DOHH2 (cell line): Measurements from ENCODE around the gene SLC39A11.

Experiments
- CTCF ChIP-seq: fragments of 200-600 bp; sonication (generic); IDR thresholded peaks from one replicate; pipeline ENCODE4 v1.5.1; 2014; ENCODE audit warnings: antibody characterized with exemption, mild to moderate bottlenecking, low read depth, low read length; ENCODE audit not compliant: poor library complexity, severe bottlenecking
- EZH2phosphoT487 ChIP-seq: fragments of 200-600 bp; sonication (generic); IDR thresholded peaks from 2 replicates; pipeline ENCODE4 v1.6.1; 2017; ENCODE audit warnings: borderline replicate concordance, mild to moderate bottlenecking, antibody characterized with exemption, low read length, moderate library complexity, mixed read lengths

- TF ChIP-seq CTCF (no peak), EZH2phosphoT487 (no peak)
These were observed 41.7 kb downstream of the SLC39A11 start for GRCh38 chr17:73050797-73051196.
